Mucosa of stomach (tissue), 1 donor: ENCODE data around the gene FNDC8.

Experiments
- H3K27me3 ChIP-seq: one replicate; pipeline ENCODE4 v1.7.0; 2013; ENCODE audit warnings: mild to moderate bottlenecking, low read length; ENCODE audit not compliant: control insufficient read depth, insufficient read depth
- H3K36me3 ChIP-seq: one replicate; pipeline ENCODE4 v1.7.0; 2013; ENCODE audit warnings: low read length; ENCODE audit not compliant: control insufficient read depth, insufficient read depth
- H3K4me1 ChIP-seq: one replicate; pipeline ENCODE4 v1.7.0; 2013; ENCODE audit warnings: mild to moderate bottlenecking, low read length; ENCODE audit not compliant: control insufficient read depth, insufficient read depth
- H3K4me3 ChIP-seq: one replicate; pipeline ENCODE4 v1.7.0; 2013; ENCODE audit warnings: low read length
- H3K9ac ChIP-seq: one replicate; pipeline ENCODE4 v1.7.0; 2013; ENCODE audit warnings: mild to moderate bottlenecking, low read length, moderate library complexity
- H3K9me3 ChIP-seq: one replicate; pipeline ENCODE4 v1.7.0; 2013; ENCODE audit warnings: mild to moderate bottlenecking, low read length, moderate library complexity; ENCODE audit not compliant: control insufficient read depth
- donor health status: Pancreatic carcinoma.

The FNDC8 gene

GRCh38 chr17:35152421-35153140 lies 31.2 kb downstream of the FNDC8 start:
- H3K4me1 ChIP-seq: no peaks in the 10 kb centered on the region
- no peaks in the 10 kb centered on the region for H3K27me3 ChIP-seq
- H3K36me3 ChIP-seq: no peaks in the 10 kb centered on the region
- no peaks in the 10 kb centered on the region for H3K9me3 ChIP-seq
- no peak overlapping the region for H3K9ac ChIP-seq
- no peak overlapping the region for H3K4me3 ChIP-seq

- H3K36me3 ChIP-seq: no peaks in the 10 kb centered on the region
- H3K4me1 ChIP-seq: no peaks in the 10 kb centered on the region
- no peaks in the 10 kb centered on the region for H3K27me3 ChIP-seq
- H3K9ac ChIP-seq: no peak overlapping the region
- H3K9me3 ChIP-seq: no peaks in the 10 kb centered on the region
- no peak overlapping the region for H3K4me3 ChIP-seq
These were observed 33.1 kb downstream of the FNDC8 start for GRCh38 chr17:35154196-35155165.

GRCh38 chr17:35155246-35155645 lies 33.8 kb downstream of the FNDC8 start:
- H3K9me3 ChIP-seq: no peaks in the 10 kb centered on the region
- H3K27me3 ChIP-seq: no peaks in the 10 kb centered on the region
- no peak overlapping the region for H3K4me3 ChIP-seq
- no peak overlapping the region for H3K9ac ChIP-seq
- no peaks in the 10 kb centered on the region for H3K4me1 ChIP-seq
- no peaks in the 10 kb centered on the region for H3K36me3 ChIP-seq

GRCh38 chr17:35159940-35160339 lies 38.5 kb downstream of the FNDC8 start:
- no peak overlapping the region for H3K9ac ChIP-seq

GRCh38 chr17:35160354-35161201 lies 39.2 kb downstream of the FNDC8 start:
- Histone ChIP-seq H3K9ac (no peak overlapping the region), H3K4me3 (no peak overlapping the region), H3K9me3 (no peaks in the 10 kb centered on the region), H3K36me3 (no peaks in the 10 kb centered on the region), H3K27me3 (no peaks in the 10 kb centered on the region), H3K4me1 (no peaks in the 10 kb centered on the region)

More at GRCh38 chr17:35159940-35160339, 38.5 kb downstream of the FNDC8 start:
- Histone ChIP-seq H3K36me3 (no peaks in the 10 kb centered on the region), H3K27me3 (no peaks in the 10 kb centered on the region), H3K4me3 (no peak overlapping the region), H3K4me1 (no peaks in the 10 kb centered on the region), H3K9me3 (no peaks in the 10 kb centered on the region)

GRCh38 chr17:35161281-35161761 lies 39.9 kb downstream of the FNDC8 start:
- H3K4me1 ChIP-seq: no peaks in the 10 kb centered on the region
- peaks cover 1% of the 10 kb centered on the region for H3K27me3 ChIP-seq
- no peak overlapping the region for H3K4me3 ChIP-seq
- no peak overlapping the region for H3K9ac ChIP-seq
- H3K9me3 ChIP-seq: no peaks in the 10 kb centered on the region
- no peaks in the 10 kb centered on the region for H3K36me3 ChIP-seq

GRCh38 chr17:35162755-35163154 lies 41.3 kb downstream of the FNDC8 start:
- H3K27me3 ChIP-seq: peaks cover 5% of the 10 kb centered on the region
- no peak overlapping the region for H3K4me3 ChIP-seq
- H3K9me3 ChIP-seq: no peaks in the 10 kb centered on the region
- H3K9ac ChIP-seq: no peak overlapping the region
- no peaks in the 10 kb centered on the region for H3K4me1 ChIP-seq
- no peaks in the 10 kb centered on the region for H3K36me3 ChIP-seq

- no peak overlapping the region for H3K4me3 ChIP-seq
These were observed 42.5 kb downstream of the FNDC8 start for GRCh38 chr17:35163886-35164285.

GRCh38 chr17:35164716-35165115 lies 43.3 kb downstream of the FNDC8 start:
- Histone ChIP-seq H3K9ac (no peak overlapping the region), H3K4me1 (no peaks in the 10 kb centered on the region), H3K9me3 (no peaks in the 10 kb centered on the region), H3K4me3 (no peak overlapping the region), H3K36me3 (no peaks in the 10 kb centered on the region), H3K27me3 (peaks cover 5% of the 10 kb centered on the region)

More at GRCh38 chr17:35163886-35164285, 42.5 kb downstream of the FNDC8 start:
- peaks cover 5% of the 10 kb centered on the region for H3K27me3 ChIP-seq
- H3K9ac ChIP-seq: no peak overlapping the region
- no peaks in the 10 kb centered on the region for H3K9me3 ChIP-seq
- no peaks in the 10 kb centered on the region for H3K36me3 ChIP-seq
- no peaks in the 10 kb centered on the region for H3K4me1 ChIP-seq

- H3K9ac ChIP-seq: no peak overlapping the region
- H3K4me1 ChIP-seq: no peaks in the 10 kb centered on the region
- H3K27me3 ChIP-seq: peaks cover 5% of the 10 kb centered on the region
- no peak overlapping the region for H3K4me3 ChIP-seq
- no peaks in the 10 kb centered on the region for H3K36me3 ChIP-seq
- H3K9me3 ChIP-seq: no peaks in the 10 kb centered on the region
These were observed 45.1 kb downstream of the FNDC8 start for GRCh38 chr17:35166526-35166925.

GRCh38 chr17:35167046-35167445 lies 45.6 kb downstream of the FNDC8 start:
- no peak overlapping the region for H3K9ac ChIP-seq
- H3K4me1 ChIP-seq: no peaks in the 10 kb centered on the region
- H3K27me3 ChIP-seq: peaks cover 5% of the 10 kb centered on the region
- H3K36me3 ChIP-seq: no peaks in the 10 kb centered on the region
- no peak overlapping the region for H3K4me3 ChIP-seq
- H3K9me3 ChIP-seq: no peaks in the 10 kb centered on the region
